GM12872 (cell line): ENCODE results near the gene HIVEP3.

Experiments used
- TF ChIP-seq, protein P1 (sequence below): IDR thresholded peaks from 3 replicates; pipeline ENCODE4 v1.5.1; 2011; ENCODE audit warnings: low read depth, mild to moderate bottlenecking, low read length, moderate library complexity; ENCODE audit not compliant: insufficient read depth

HIVEP3 gene

DNA sequence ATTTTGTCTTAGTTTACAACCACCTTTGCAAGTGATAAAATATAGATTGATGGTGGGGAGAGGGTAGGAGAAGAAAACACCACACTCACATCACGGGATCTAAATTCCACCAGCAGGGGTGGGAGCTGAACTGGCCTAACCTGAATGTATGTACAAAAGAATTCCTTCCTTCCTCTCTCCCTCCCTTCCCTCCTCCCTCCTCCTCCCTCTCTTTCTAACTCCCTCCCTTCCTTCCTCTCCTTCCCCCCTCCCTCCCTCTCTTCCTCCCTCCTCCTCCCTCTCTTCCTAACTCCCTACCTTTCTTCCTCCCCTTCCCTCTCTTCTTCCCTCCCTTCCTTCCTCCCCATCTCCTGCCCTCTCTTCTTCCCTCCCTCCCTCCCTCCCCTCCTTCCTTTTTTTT is 40.2 kb downstream of the HIVEP3 start:
- TF ChIP-seq, protein P1, sequence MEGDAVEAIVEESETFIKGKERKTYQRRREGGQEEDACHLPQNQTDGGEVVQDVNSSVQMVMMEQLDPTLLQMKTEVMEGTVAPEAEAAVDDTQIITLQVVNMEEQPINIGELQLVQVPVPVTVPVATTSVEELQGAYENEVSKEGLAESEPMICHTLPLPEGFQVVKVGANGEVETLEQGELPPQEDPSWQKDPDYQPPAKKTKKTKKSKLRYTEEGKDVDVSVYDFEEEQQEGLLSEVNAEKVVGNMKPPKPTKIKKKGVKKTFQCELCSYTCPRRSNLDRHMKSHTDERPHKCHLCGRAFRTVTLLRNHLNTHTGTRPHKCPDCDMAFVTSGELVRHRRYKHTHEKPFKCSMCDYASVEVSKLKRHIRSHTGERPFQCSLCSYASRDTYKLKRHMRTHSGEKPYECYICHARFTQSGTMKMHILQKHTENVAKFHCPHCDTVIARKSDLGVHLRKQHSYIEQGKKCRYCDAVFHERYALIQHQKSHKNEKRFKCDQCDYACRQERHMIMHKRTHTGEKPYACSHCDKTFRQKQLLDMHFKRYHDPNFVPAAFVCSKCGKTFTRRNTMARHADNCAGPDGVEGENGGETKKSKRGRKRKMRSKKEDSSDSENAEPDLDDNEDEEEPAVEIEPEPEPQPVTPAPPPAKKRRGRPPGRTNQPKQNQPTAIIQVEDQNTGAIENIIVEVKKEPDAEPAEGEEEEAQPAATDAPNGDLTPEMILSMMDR = no peak

DNA sequence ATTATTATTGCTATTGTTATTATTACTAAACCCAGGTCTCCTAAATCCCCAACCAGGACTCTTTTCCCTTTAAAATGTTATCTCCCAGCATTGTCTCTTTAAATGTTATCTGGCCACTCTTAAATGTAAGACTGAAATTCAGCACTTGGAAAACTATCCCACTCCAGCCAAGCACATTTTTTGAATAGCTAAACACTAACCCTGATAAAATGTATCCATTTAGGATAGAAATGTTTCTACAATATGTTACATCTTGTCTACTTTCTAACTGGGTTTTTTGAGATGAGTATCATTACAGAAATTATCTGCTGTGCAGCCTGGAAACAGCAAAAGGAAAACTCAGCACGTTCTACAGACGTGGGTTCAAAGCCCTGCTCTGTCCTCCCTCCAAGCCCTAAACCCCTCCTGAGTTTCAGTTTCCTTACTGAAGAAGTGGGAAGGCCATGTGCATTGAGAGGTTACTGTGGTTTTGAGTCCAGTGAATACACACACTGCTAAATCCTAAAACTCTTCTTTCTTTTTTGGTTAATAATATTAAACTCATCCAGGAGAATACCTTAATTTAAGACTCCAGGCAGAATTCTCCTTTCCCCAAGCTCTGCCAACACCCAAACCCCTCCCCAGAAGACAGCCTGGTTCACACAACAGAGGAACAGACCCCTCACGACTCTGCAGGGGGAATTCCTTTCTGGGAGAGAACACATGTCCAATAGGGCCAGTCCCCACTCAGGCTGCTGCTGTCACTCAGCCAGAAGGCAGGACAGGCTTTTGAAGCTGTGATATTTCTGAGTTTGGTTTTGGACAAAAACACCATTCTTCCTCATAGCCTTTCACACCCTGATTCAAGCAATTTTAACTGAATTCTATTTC is 41.9 kb downstream of the HIVEP3 start:
- TF ChIP-seq, protein P1 = no peak

DNA sequence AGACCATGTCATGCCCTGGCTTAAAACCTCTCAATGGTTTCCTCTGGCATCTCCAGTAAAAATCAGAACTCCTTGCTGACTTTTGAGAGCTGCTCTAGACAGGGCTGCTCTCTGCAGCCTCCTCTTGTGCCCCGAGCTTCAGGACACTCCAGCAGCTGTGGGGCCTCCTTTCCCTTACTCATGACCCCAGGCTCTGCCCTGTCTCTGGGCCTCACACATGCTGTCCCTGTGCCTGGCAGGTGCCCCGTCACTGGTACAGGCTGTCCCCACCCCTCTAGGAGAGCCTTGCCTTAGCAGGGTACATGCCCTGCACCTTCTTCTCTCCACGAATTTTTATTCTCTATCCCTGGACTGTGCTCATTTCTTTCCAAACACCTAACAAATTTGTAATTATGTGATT is 43.2 kb downstream of the HIVEP3 start:
- TF ChIP-seq, protein P1 = no peak

DNA sequence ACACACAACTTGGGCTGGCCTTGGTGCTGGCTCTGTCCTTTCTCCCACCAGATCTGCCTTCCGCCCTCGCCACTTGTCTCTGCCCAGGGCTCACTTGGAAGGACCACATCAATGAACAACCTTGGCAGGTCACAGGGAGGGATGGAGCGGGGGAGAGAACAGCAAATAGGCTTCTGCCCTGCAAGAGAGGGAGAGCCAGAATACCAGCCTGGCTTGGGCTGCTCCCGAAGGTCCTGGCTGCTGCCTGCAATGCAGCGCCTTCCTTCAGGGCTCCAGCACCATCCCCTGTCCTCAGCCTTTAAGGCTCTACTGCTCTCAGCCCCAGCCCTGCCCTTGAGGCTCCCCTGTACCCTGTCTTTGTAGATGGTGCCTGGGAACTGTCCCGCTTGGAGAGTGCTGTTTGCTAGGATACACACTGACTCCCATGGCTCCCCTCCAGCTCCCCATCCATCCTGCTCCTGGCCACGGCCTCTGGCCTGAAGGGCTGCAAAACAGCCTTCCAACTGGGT is 43.8 kb downstream of the HIVEP3 start:
- TF ChIP-seq, protein P1 = no peak

DNA sequence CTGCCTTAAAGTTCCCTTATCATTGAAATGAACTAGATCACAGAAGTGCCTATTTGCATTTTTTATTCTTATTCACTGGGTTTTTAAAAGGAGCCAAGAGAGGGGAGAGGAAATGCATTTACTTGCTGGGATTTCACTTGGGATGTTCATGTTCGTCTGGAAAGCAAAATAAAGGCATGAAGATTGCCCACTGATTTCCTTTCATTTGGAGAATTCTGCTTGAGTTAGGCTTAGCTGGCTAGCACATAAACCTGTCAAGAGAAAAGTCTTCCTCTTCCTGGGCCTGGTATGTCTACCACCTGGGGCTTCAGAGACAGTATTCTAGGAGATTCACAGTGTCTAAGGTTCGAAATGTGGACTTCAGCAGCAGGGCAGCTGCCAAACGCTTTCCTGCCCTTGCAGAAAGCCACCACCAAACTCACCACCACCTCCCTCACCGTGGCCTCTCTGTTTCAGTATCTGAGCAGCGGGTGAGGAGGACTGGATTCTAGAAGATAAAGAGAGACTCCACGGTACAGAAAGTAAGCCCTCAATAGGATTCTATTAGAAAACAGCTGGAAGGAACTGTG is 44.5 kb downstream of the HIVEP3 start:
- TF ChIP-seq, protein P1 = no peak

DNA sequence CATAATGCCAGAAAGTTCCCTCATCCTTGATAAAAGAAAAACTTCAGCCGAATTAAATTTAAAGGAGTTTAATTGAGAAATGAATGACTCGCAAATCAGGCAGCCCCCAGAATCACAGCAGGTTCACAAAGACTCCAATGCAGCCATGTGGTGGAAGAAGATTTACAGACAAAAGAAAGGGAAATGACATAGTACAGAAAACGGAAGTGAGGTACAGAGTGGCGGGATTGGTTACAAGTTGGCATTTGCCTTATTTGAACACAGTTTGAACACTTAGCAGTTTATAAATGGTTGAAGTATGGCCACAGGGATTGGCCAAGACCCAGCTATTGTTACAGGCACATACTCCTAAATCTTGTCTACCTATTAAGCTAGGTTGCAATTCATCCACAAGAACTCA is 46.6 kb downstream of the HIVEP3 start:
- TF ChIP-seq, protein P1 = no peak

DNA sequence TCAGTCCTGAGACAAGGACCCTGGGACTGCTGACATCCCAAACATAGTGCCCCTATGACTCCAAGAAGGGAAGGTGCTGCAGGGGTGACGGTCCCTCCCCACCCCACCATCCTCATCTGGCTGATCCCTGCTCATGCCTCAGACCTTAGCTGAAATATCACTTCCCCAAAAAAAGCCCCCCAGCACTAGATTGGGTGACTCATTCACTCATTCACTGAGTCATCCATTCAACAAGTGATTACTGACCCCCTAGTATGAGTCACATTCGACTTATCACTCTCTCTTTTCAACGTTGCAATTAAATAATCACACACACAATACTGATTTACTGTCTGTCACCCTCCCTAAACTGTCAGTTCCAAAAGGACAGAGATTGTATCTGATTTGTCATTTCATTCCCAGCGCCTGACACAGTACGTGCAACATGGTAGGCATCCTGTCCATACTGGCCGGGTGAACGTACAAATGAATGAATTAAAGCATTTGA is 48.6 kb downstream of the HIVEP3 start:
- TF ChIP-seq, protein P1 = no peak
